Activated naive CD8-positive, alpha-beta T cell treated with anti-CD3 and anti-CD28 coated beads, Interleukin-2, amount 10 ng/mL, durations not matched to agents 7 days and 5 days (primary cell): ENCODE measurements around the gene MAFB. TPM values are rescaled to one million over a fixed set of nuclear protein-coding genes. Genes with fewer than 3 reads are reported as not detected.

Source experiments
- ATAC-seq: fragments of 150-1000 bp; cut with Tn5 transposase; one replicate; pipeline ENCODE4 v1.10.0; 2021; ENCODE audit warnings: low read depth, moderate library complexity
- POLR2A ChIA-PET: fragments of 350-600 bp; sonication (Branson Sonifier 250); formaldehyde crosslinking; loops from one replicate; lab custom pipeline; 2021; ENCODE audit warnings: antibody characterized with exemption; lab: Charles Lee
- DNase-seq: peaks from one replicate; pipeline ENCODE4 v3.0.0; 2021
- H3K27ac Mint-ChIP-seq: one replicate; pipeline ENCODE4 v1.8.0; 2022; ENCODE audit warnings: mild to moderate bottlenecking, mixed read lengths
- H3K27me3 Mint-ChIP-seq: one replicate; pipeline ENCODE4 v1.8.0; 2022; ENCODE audit warnings: mild to moderate bottlenecking, moderate library complexity, mixed read lengths
- H3K36me3 Mint-ChIP-seq: one replicate; pipeline ENCODE4 v1.8.0; 2021; ENCODE audit warnings: mild to moderate bottlenecking, mixed read lengths
- H3K4me1 Mint-ChIP-seq: one replicate; pipeline ENCODE4 v1.8.0; 2021; ENCODE audit warnings: mixed read lengths
- H3K4me3 Mint-ChIP-seq: one replicate; pipeline ENCODE4 v1.8.0; 2022; ENCODE audit warnings: mild to moderate bottlenecking, moderate library complexity, mixed read lengths
- H3K9me3 Mint-ChIP-seq: one replicate; pipeline ENCODE4 v1.8.0; 2021; ENCODE audit warnings: mixed read lengths
- total RNA-seq, 2 experiments: library from RNA; stranded (reverse); gene quantifications; one replicate each; pipeline ENCODE4 v1.2.3, GENCODE V29; 2021

The MAFB gene
- total RNA-seq, 2 experiments from 2014 or later = 2.4 to 3.1 TPM

DNA sequence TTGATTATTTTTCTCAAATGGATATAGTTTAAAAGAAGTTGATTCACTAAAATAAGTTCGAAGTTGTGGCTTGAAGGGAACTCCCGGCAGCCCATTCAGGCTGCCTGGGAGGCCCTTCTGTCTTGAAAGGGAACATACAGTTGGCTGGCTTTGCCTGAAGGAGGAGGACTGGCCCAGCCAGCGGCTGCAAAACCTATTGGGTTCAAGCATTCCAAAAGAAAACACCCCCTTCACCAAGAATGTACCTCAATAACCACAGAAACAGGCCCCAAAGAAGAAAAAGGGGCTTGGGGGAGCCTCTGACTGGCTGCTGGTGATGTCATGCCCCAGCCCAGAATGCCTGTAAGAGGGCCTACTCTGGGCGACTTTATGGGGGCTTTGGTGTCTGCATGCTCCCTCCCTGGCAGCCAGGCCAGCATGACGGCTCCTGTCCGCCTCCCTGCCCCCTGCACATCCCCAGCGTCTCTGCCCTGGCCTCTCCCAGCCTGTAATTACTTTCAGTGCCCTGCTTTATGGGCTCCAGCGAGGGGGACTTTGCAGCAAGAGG is 36.5 kb downstream of the MAFB start:
- POLR2A ChIA-PET = no interaction called here
- H3K9me3 Mint-ChIP-seq = no peaks in the 10 kb centered on the region
- peaks cover 9% of the 10 kb centered on the region for H3K27me3 Mint-ChIP-seq
- DNase-seq = no peak
- no peak overlapping the region for H3K4me3 Mint-ChIP-seq
- no peak overlapping the region for H3K27ac Mint-ChIP-seq
- H3K4me1 Mint-ChIP-seq = no peaks in the 10 kb centered on the region
- H3K36me3 Mint-ChIP-seq = no peaks in the 10 kb centered on the region
- ATAC-seq = no peak

DNA sequence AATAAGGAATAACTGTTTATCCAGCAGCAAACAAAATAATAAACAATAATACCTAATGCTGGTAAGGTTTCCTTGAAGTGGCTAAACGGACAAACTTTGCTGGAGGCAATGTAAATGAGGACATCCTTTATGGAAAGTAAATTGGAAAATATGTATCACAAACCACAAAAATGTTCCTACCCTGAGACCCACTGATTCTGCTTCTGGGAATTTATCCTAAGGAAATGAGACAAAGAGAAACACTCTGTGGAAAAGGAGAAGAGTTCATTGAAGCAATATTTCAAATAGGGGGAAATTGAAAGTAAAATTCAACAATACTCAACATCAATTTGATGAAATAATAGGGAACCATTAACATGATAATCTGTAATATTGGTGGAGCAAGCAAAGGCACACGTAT is 37.9 kb downstream of the MAFB start:
- Mint-ChIP-seq H3K36me3 (no peaks in the 10 kb centered on the region), H3K4me1 (no peaks in the 10 kb centered on the region), H3K27me3 (peaks cover 7% of the 10 kb centered on the region), H3K4me3 (no peak overlapping the region), H3K27ac (no peak overlapping the region), H3K9me3 (no peaks in the 10 kb centered on the region)
- DNase-seq (no peak), ATAC-seq (no peak)
- POLR2A ChIA-PET = no interaction called here

DNA sequence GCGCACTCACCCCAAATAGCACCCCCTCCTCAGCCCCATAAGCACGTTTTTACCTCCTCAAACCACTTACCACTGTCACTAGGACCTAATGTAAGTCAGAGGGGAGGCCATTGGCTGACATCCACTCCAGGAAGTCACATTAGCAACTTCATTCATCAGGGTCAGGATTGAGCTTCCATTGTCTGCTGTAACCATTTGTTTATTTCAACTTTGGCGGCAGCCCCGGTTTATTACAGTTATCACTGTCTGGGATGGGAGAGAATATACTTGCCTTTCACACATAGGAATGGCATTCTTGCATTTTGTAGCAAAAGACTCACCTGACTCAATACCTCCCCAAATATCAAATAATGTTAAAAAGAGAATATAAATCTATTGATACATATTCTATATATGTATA is 38.3 kb downstream of the MAFB start:
- Mint-ChIP-seq H3K9me3 (no peaks in the 10 kb centered on the region), H3K27me3 (peaks cover 7% of the 10 kb centered on the region), H3K4me3 (no peak overlapping the region), H3K4me1 (no peaks in the 10 kb centered on the region), H3K36me3 (no peaks in the 10 kb centered on the region), H3K27ac (no peak overlapping the region)
- ATAC-seq = no peak
- POLR2A ChIA-PET = no interaction called here
- no peak for DNase-seq

DNA sequence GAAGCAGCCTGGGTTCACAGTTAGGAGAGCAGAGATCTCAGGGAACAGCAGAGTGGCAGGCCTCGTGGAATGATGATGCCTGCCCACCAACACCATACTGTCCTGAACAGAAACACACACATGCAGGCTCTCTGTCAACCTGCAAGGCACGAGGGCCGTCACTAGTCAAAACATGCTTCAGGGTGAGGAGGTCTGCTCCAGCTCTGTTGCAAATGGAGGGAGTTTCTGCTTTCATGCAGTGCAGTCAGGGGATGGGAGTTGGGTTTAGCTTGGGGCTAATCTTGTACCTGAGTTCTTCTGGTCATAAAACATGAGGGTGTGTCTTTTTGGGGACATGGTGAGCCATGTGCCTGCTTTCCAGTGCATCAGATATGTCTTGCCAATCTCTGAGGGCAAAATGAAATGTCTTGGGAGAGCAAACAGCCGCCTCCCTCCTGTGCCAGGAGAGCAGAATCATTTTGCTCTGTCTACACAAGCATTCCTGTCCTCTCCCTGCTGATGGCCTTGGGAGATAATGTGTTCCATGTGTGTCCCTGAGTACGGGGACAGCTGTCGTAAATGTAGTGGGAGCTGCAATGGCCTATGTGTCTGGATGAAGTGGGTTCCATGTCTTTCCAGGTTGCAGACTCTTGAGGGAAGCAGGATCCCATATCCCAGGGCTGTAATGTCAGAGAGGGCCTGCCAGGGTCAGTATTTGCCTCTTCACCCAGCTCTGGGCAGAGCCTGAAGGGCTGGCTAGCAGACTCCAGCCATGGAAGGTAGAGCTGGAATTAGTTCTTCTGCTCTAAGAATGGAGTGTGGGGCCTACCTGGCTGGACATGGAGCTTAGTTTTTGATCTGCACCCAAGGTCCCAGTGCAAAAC is 40.6 kb downstream of the MAFB start:
- Mint-ChIP-seq H3K36me3 (no peaks in the 10 kb centered on the region), H3K4me3 (no peak overlapping the region), H3K9me3 (no peaks in the 10 kb centered on the region), H3K27me3 (peaks cover 7% of the 10 kb centered on the region), H3K4me1 (no peaks in the 10 kb centered on the region), H3K27ac (no peak overlapping the region)
- no peak for ATAC-seq
- POLR2A ChIA-PET = no interaction called here
- no peak for DNase-seq

DNA sequence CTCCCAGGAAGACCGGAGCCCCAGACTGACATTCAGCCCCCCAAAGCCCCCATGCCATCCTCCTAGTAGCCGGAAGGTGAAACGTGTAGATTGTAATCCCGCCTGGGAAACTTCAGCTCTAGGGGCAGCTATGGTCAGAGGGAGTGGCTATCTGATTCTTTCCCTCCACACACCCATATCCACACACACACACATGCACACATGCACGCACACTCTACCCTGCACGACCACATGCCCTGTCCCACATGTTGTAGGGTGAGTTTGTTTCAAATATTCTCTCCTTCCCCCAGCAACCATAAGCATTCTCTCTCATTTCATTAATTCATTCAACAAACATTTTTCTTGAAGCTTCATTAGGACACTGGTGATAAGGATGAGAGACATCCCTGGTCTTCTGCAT is 42.2 kb downstream of the MAFB start:
- no peak for ATAC-seq
- POLR2A ChIA-PET = interaction anchor here (0.7 kb wide), 1 partner anchor 1287 kb away, joined by 3 read pairs; no protein-coding TSS in a partner anchor
- Mint-ChIP-seq H3K27me3 (peaks cover 7% of the 10 kb centered on the region), H3K27ac (no peak overlapping the region), H3K4me1 (no peaks in the 10 kb centered on the region), H3K36me3 (no peaks in the 10 kb centered on the region), H3K4me3 (no peak overlapping the region), H3K9me3 (no peaks in the 10 kb centered on the region)
- no peak for DNase-seq

DNA sequence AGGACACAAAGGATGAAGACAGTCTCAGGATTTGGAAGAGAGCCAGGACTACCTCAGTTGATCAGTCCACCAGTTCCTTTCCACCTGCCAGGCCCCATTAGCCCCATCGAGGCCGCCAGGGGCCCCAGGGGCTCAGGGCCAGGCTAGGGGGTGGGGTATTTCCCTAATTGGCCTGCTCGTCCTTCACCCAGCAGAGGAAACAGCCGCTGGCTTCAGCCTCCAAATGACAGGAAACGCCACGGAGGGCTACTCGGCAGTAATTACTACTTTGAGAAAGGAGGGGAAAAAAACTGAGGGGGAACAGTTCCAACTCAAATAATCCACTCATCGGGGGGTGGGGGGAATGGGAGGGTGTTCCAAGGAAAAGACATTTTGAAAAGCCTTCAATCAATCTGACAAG is 42.7 kb downstream of the MAFB start:
- ATAC-seq (no peak), DNase-seq (no peak)
- POLR2A ChIA-PET = interaction anchor here (0.7 kb wide), 1 partner anchor 1286 kb away, joined by 3 read pairs; no protein-coding TSS in a partner anchor
- H3K9me3 Mint-ChIP-seq = no peaks in the 10 kb centered on the region
- H3K4me3 Mint-ChIP-seq = no peak overlapping the region
- H3K27me3 Mint-ChIP-seq = peaks cover 7% of the 10 kb centered on the region
- no peaks in the 10 kb centered on the region for H3K4me1 Mint-ChIP-seq
- H3K27ac Mint-ChIP-seq = no peak overlapping the region
- H3K36me3 Mint-ChIP-seq = no peaks in the 10 kb centered on the region

DNA sequence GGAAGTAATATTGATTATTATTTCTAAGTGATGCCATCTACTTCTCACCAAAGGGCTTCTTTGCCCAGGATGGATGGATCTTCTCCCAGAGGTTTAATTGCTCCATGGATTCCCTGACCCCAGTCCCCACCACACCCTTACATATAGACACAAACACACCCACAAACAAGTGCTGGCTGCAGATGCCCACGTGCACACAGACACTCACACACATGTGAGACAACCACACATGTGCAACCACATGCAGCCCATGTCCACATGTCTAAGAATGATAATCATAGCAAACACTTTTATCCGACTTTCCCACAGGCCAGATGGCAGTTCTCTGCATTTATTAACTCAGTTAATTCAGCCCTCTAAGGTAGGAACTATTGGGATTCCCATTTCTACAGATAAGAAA is 44.2 kb downstream of the MAFB start:
- DNase-seq (no peak), ATAC-seq (no peak)
- POLR2A ChIA-PET = no interaction called here
- Mint-ChIP-seq H3K27ac (no peak overlapping the region), H3K9me3 (no peaks in the 10 kb centered on the region), H3K27me3 (peaks cover 7% of the 10 kb centered on the region), H3K4me3 (no peak overlapping the region), H3K36me3 (no peaks in the 10 kb centered on the region), H3K4me1 (no peaks in the 10 kb centered on the region)

DNA sequence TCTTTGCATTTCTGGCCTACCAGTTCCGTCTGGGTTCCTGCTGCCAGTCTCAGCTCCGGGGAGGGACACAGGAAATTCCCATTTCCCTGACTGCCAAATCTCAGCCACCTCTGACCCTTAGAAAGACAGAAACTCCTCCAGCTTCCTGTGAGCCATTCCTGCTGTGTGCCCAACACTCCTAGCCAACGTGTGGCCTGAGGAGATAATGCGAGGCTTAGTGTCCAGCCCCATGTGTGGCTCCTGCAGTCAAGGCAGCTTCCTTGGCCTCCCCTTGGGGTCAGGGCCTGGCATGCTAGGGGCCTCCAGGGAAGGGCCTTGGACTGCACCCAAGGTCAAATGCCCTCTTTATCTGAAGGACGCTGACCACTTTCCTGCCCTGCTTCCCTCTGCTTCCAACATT is 45.1 kb downstream of the MAFB start:
- no peaks in the 10 kb centered on the region for H3K9me3 Mint-ChIP-seq
- H3K4me1 Mint-ChIP-seq = no peaks in the 10 kb centered on the region
- no peak for DNase-seq
- POLR2A ChIA-PET = no interaction called here
- H3K36me3 Mint-ChIP-seq = no peaks in the 10 kb centered on the region
- ATAC-seq = no peak
- no peak overlapping the region for H3K27ac Mint-ChIP-seq
- H3K27me3 Mint-ChIP-seq = peaks cover 7% of the 10 kb centered on the region
- H3K4me3 Mint-ChIP-seq = no peak overlapping the region

DNA sequence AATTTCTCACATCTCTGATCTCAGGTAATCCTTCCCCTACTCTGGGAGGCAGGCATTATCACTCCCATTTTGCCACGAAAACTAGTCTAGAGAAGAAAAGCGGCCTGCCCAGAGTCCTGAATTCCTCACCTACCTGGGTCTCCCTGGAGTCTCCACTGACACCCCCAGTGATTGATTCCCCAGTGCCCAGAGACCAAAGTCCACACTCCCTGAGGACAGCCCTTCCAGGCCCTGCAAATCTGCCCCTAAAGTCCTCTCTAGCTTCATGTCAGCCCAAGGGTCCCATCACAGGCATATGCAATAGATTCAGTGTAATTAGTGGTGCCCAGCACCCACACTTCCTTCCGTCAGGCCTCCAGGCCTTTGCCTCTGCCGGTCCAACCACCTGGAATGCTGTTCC is 47.2 kb downstream of the MAFB start:
- no peak for DNase-seq
- Mint-ChIP-seq H3K4me3 (no peak overlapping the region), H3K4me1 (no peaks in the 10 kb centered on the region), H3K27ac (no peak overlapping the region), H3K36me3 (no peaks in the 10 kb centered on the region), H3K27me3 (peaks cover 2% of the 10 kb centered on the region), H3K9me3 (no peaks in the 10 kb centered on the region)
- POLR2A ChIA-PET = no interaction called here
- no peak for ATAC-seq

DNA sequence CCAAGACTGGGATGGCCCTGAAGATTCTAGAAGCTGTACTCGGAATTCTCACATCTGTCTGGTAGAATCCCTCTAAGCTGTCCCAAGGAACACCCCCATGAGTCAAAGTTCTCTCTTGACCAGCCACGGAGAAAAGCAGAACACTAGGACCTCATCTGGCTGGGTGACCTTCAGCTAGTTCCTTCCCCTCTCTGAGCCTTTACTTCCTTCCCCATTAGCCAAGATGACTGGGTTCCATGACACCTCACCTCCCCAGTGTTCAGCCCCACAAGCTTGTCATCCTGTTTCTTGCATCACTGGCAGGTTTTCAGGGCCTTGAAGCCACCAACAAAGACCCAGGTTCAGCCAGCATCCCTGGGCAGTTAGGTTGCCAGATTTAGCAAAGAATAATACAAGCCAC is 47.8 kb downstream of the MAFB start:
- Mint-ChIP-seq H3K27me3 (no peaks in the 10 kb centered on the region), H3K27ac (no peak overlapping the region), H3K9me3 (no peaks in the 10 kb centered on the region), H3K4me3 (no peak overlapping the region), H3K36me3 (no peaks in the 10 kb centered on the region), H3K4me1 (no peaks in the 10 kb centered on the region)
- no peak for DNase-seq
- ATAC-seq = no peak
- POLR2A ChIA-PET = no interaction called here

DNA sequence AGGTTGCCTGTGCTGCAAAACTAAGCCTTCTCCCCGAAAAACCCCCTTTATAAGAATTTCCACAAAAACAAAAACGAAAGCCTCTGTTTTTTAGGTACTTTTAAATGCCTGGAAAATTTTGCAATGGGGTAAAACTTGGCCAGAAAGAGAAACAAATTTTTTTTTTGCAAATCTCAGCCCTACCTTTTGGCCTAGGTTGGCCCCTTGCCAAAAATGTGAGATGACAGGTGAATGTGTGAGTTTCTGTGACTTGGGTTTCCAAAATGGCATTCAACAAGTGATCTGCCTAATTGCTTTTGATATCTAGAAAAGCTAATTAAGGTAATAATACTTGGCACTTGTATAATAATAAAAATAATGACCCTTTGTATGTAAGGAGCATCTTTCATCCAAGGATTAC is 48.4 kb downstream of the MAFB start:
- Mint-ChIP-seq H3K27me3 (no peaks in the 10 kb centered on the region), H3K4me3 (no peak overlapping the region), H3K4me1 (no peaks in the 10 kb centered on the region), H3K9me3 (no peaks in the 10 kb centered on the region), H3K36me3 (no peaks in the 10 kb centered on the region), H3K27ac (no peak overlapping the region)
- POLR2A ChIA-PET = no interaction called here
- no peak for DNase-seq
- no peak for ATAC-seq

DNA sequence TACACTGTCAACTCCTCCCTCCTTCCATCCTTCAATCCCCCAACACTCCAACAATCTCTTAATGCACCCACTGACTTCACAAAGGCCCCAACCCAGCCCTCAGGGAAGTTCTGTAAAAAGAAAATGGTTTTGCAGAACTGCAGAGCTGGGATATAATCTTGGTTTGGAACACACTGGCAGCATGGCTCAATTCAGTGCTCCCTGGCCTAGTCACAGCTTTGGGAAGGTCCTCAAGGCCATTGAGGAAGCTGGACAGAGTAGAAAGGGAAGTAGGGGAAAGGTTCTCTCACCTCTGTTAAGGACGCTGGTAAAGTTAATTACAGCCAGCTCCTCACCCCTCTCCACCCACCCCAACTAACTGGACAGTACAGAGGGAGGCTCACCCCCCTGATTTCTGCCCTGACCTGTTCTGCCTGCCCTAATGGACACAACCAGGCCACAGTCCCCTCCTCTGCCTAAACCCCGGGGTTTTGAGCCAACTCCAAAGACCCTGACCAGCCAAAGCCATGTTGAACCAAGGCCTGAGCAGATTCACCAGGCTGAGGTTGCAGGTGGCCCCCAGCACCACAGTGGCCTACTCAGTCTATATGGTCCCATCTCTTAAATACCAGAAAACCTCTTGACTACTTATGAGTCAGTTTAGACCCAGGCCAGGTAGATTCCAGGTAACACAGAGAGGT is 49.2 kb downstream of the MAFB start:
- ATAC-seq = no peak
- no peaks in the 10 kb centered on the region for H3K4me1 Mint-ChIP-seq
- no peaks in the 10 kb centered on the region for H3K27me3 Mint-ChIP-seq
- POLR2A ChIA-PET = no interaction called here
- no peak for DNase-seq
- no peak overlapping the region for H3K4me3 Mint-ChIP-seq
- H3K36me3 Mint-ChIP-seq = no peaks in the 10 kb centered on the region
- no peaks in the 10 kb centered on the region for H3K9me3 Mint-ChIP-seq
- H3K27ac Mint-ChIP-seq = no peak overlapping the region

DNA sequence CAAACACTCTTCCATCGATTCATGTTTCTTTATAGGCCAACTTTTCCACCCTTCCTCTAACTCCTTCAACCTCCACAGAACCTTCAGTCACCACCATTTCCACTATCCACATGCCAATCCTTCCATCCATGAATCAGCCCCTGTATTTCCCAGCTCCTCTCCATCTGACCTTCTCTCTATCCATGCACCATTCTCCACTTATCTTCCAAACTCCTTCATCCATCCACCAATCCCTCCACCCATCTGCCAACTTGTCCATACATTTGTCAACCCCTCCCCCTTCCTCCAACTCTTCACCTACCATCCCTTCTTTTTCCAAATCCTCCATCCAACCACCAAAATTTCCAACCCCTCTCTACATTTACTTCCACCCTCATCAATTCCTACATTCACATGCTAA is 49.9 kb downstream of the MAFB start:
- Mint-ChIP-seq H3K27ac (no peak overlapping the region), H3K4me3 (no peak overlapping the region), H3K36me3 (no peaks in the 10 kb centered on the region), H3K4me1 (no peaks in the 10 kb centered on the region), H3K9me3 (no peaks in the 10 kb centered on the region), H3K27me3 (no peaks in the 10 kb centered on the region)
- ATAC-seq (no peak), DNase-seq (no peak)
- POLR2A ChIA-PET = no interaction called here

DNA sequence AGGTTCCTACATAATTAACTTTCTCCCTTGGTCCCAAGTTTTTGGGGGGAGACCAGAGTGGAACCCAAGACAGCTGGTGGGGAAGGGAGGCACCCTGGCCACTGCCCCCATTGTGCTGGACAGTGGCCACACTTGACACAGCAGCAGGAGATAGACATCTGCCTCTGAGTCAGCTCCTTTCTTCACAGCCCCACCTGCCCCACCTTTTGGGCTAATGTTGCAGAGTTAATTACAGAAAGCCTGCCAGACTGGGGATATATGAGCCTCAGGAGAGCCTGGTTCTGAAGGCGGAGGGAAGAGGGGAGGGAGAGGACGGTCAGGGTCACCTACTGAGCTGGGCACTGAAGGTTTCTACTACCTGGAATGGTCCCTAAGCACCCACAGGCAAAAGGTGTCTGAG is 50.6 kb downstream of the MAFB start:
- no peak overlapping the region for H3K27ac Mint-ChIP-seq
- no peaks in the 10 kb centered on the region for H3K4me1 Mint-ChIP-seq
- POLR2A ChIA-PET = no interaction called here
- no peak for ATAC-seq
- H3K9me3 Mint-ChIP-seq = no peaks in the 10 kb centered on the region
- no peaks in the 10 kb centered on the region for H3K27me3 Mint-ChIP-seq
- H3K4me3 Mint-ChIP-seq = no peak overlapping the region
- no peaks in the 10 kb centered on the region for H3K36me3 Mint-ChIP-seq
- no peak for DNase-seq
